GM12878 (cell line): ENCODE data around the gene C14orf119.

Experiments
- EP300 ChIP-seq, 2 experiments: fragments of 150-350 bp in 1 of 2; IDR thresholded peaks; 2 replicates each; pipeline ENCODE4 v1.6.1; 2011 to 2012; ENCODE audit warnings: low read depth in 2 of 2, low read length in 2 of 2, borderline replicate concordance in 1 of 2, improper control_type of control experiment in 1 of 2, inconsistent platforms in 1 of 2; ENCODE audit not compliant: control insufficient read depth in 1 of 2
- EZH2 ChIP-seq: IDR thresholded peaks from 2 replicates; pipeline ENCODE4 v1.6.1; 2012; ENCODE audit warnings: low read depth, mild to moderate bottlenecking, control low read depth, inconsistent platforms, low read length, borderline replicate concordance; ENCODE audit not compliant: control insufficient read depth
- MTA3 ChIP-seq: IDR thresholded peaks from 2 replicates; pipeline ENCODE4 v1.6.1; 2012; ENCODE audit warnings: low read length, inconsistent platforms, borderline replicate concordance
- SREBF1 ChIP-seq: IDR thresholded peaks from 2 replicates; pipeline ENCODE4 v1.6.1; 2012; ENCODE audit warnings: mild to moderate bottlenecking, low read length
- TAF1 ChIP-seq: IDR thresholded peaks from 2 replicates; pipeline ENCODE4 v1.6.1; 2011; ENCODE audit warnings: mild to moderate bottlenecking, low read depth, low read length, borderline replicate concordance

DNA sequence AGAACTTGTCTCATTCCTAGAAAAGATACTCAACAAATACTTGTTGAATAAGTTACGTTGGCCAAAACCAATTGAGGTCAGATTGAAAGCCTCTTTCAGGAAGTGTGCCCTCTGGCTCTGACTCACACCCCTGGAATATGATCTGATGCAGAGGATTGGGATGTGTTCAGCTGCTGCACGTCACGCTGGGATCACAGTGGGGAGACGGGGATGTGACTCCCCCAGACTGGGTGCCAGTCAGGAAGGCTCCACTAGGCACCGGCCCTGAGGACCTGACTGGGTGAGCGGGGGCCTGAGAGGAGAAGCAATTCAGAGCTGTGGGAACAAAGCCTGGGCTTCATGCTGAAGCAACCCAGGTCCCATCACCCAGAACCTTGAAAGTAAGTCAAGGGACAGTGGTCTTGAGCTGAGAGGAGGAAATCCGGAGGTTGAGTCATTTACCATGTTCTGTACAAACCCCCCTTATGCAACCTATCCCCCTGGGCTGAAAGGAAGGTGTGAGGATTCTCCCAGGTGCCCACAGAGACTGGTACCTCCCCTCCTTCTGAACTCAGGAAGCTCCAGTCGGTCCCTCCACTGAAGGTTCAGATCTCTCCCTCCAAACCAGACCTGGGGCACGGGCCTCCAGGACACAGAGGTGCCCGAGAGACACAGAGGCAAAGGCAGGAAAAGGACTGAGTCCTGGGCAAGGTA lies 19.9 kb downstream of the C14orf119 start:
- TF ChIP-seq MTA3, result no peak
- no peak for TF ChIP-seq SREBF1
- TF ChIP-seq EP300 (IDR thresholded peaks at IDR 0.05; ENCODE audit: borderline replicate concordance in 1 of 2, control insufficient read depth in 1 of 2, low read depth in 2 of 2, low read length in 2 of 2), result no peak
- TF ChIP-seq EZH2, result no peak
- TF ChIP-seq TAF1, result no peak
